DND-41 (cell line): ENCODE measurements around the gene HAUS7.

Experiments
- CTCF ChIP-seq: IDR thresholded peaks from 2 replicates; pipeline ENCODE4 v1.5.1; 2012; ENCODE audit warnings: borderline replicate concordance, low read length, moderate library complexity, mild to moderate bottlenecking; ENCODE audit not compliant: poor library complexity, severe bottlenecking; ENCODE audit errors: extremely low read depth
- EZH2 ChIP-seq: IDR thresholded peaks from 3 replicates; pipeline ENCODE4 v1.6.1; 2012; ENCODE audit warnings: borderline replicate concordance, low read depth, mild to moderate bottlenecking, moderate library complexity, low read length, inconsistent platforms; ENCODE audit not compliant: severe bottlenecking

- TF ChIP-seq CTCF (no peak), EZH2 (no peak)
These were observed 27.9 kb downstream of the HAUS7 start for GRCh38 chrX:153442463-153442862.
